HG02938 (cell line): ENCODE measurements around the gene FAAP24.
"Not testable (repeated sequence)": the region's sequence is repeated elsewhere in the genome, so short reads cannot be mapped to it uniquely, and the experiment has no call there.

Source experiments
- ATAC-seq: cut with Tn5 transposase; IDR thresholded peaks from one replicate; pipeline ENCODE4 v1.9.1; 2021; ENCODE audit warnings: mild to moderate bottlenecking, moderate library complexity; ENCODE audit not compliant: unreplicated experiment

Gene FAAP24

GRCh38 chr19:32997716-32998355 is 25.8 kb downstream of the FAAP24 start:
- no peak for ATAC-seq

- no peak for ATAC-seq
Measured at GRCh38 chr19:32998722-32999121, 26.7 kb downstream of the FAAP24 start.

GRCh38 chr19:33000510-33000909 is 28.5 kb downstream of the FAAP24 start:
- ATAC-seq: no peak

GRCh38 chr19:33000910-33001309 is 28.9 kb downstream of the FAAP24 start:
- ATAC-seq: no peak

- not testable (repeated sequence) for ATAC-seq
Measured at GRCh38 chr19:33002126-33002865, 30.3 kb downstream of the FAAP24 start.

GRCh38 chr19:33003424-33004024 is 31.5 kb downstream of the FAAP24 start:
- not testable (repeated sequence) for ATAC-seq

GRCh38 chr19:33005440-33005839 is 33.4 kb downstream of the FAAP24 start:
- ATAC-seq: no peak

- ATAC-seq: no peak
Measured at GRCh38 chr19:33008738-33009137, 36.7 kb downstream of the FAAP24 start.

GRCh38 chr19:33010891-33011290 is 38.8 kb downstream of the FAAP24 start:
- ATAC-seq: not testable (repeated sequence)

- no peak for ATAC-seq
Measured at GRCh38 chr19:33022472-33023116, 50.6 kb downstream of the FAAP24 start.

GRCh38 chr19:33024398-33024797 is 52.4 kb downstream of the FAAP24 start:
- ATAC-seq: no peak

- ATAC-seq: not testable (repeated sequence)
Measured at GRCh38 chr19:33025468-33026238, 53.6 kb downstream of the FAAP24 start.

- ATAC-seq: not testable (repeated sequence)
Measured at GRCh38 chr19:33026602-33027001, 54.6 kb downstream of the FAAP24 start.
